ENCODE measurements around the gene RRP15. TPM values are rescaled to one million over a fixed set of nuclear protein-coding genes. Genes with fewer than 3 reads are reported as not detected.
A peak's percentile ranks its signal among the peaks of the same experiment; 100 is the strongest.

RRP15 gene
- total RNA-seq, 1 donor: 7.8 TPM

GRCh38 chr1:218330043-218330623, 45.0 kb downstream of the RRP15 start:
- TF ChIP-seq, protein P1, sequence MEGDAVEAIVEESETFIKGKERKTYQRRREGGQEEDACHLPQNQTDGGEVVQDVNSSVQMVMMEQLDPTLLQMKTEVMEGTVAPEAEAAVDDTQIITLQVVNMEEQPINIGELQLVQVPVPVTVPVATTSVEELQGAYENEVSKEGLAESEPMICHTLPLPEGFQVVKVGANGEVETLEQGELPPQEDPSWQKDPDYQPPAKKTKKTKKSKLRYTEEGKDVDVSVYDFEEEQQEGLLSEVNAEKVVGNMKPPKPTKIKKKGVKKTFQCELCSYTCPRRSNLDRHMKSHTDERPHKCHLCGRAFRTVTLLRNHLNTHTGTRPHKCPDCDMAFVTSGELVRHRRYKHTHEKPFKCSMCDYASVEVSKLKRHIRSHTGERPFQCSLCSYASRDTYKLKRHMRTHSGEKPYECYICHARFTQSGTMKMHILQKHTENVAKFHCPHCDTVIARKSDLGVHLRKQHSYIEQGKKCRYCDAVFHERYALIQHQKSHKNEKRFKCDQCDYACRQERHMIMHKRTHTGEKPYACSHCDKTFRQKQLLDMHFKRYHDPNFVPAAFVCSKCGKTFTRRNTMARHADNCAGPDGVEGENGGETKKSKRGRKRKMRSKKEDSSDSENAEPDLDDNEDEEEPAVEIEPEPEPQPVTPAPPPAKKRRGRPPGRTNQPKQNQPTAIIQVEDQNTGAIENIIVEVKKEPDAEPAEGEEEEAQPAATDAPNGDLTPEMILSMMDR (IDR thresholded peaks at IDR 0.05; ENCODE audit: insufficient read depth, low read depth, low read length): peak; percentile 54
- H3K4me3 ChIP-seq (ENCODE audit: low read depth, low read length): no peak overlapping the region
- DNase-seq (ENCODE audit: low read depth): peak; percentile 55

DNA sequence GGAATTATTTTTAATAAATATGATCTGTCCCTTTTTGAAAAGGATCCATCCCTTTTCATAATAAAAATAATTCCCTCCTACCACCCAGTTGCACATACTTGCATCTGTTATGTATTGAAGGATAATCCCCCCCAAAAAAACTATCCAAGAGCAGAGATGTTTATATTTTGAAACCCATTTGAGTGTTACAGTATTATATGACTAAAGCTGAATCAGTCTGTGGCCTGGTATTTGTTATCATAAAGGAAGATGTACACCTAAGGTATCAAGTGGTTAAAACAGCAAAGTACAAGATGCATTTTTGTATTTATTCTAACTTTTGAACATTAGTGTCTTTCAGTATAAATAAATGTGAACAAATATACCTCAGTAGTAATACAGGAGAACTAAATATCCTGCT, 47.3 kb downstream of the RRP15 start:
- TF ChIP-seq, protein P1 (IDR thresholded peaks at IDR 0.05; ENCODE audit: insufficient read depth, low read depth, low read length): no peak
- H3K4me3 ChIP-seq (ENCODE audit: low read depth, low read length): no peak overlapping the region
- no peak for DNase-seq (ENCODE audit: low read depth)

GRCh38 chr1:218336328-218336727, 51.2 kb downstream of the RRP15 start:
- TF ChIP-seq, protein P1 (IDR thresholded peaks at IDR 0.05; ENCODE audit: insufficient read depth, low read depth, low read length): no peak
- no peak overlapping the region for H3K4me3 ChIP-seq (ENCODE audit: low read depth, low read length)
- DNase-seq (ENCODE audit: low read depth): no peak

DNA sequence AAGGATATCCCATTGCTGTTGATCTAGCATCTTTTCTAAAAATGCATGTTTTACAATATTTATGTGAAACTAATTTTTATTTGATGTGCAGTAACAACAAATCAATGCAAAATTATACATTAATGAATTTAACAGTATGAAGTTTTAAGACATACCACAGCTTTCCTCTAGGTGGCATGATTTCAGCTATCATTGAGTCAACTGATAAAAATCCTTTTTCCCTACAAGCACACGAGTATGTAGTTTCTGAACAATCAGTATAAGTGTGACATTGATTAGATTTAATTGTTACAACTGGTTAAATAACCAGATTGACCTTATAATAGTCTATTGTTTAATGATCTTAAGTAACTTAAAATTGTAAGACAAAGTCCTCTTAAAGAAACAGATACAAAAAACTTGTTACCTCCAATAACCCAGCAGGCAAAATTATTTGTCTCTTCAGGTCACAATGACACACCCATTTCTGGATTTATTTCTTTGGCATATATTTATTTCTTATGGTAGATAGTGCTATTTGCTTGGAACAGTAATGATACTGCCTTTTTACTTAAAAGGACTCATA, 54.3 kb downstream of the RRP15 start:
- DNase-seq (ENCODE audit: low read depth): peak; percentile 60
- H3K4me3 ChIP-seq (ENCODE audit: low read depth, low read length): no peak overlapping the region
- TF ChIP-seq, protein P1 (IDR thresholded peaks at IDR 0.05; ENCODE audit: insufficient read depth, low read depth, low read length): peak; percentile 72

GRCh38 chr1:218341325-218341724, 56.2 kb downstream of the RRP15 start:
- no peak for DNase-seq (ENCODE audit: low read depth)
- TF ChIP-seq, protein P1 (IDR thresholded peaks at IDR 0.05; ENCODE audit: insufficient read depth, low read depth, low read length): no peak
- H3K4me3 ChIP-seq (ENCODE audit: low read depth, low read length): no peak overlapping the region

DNA sequence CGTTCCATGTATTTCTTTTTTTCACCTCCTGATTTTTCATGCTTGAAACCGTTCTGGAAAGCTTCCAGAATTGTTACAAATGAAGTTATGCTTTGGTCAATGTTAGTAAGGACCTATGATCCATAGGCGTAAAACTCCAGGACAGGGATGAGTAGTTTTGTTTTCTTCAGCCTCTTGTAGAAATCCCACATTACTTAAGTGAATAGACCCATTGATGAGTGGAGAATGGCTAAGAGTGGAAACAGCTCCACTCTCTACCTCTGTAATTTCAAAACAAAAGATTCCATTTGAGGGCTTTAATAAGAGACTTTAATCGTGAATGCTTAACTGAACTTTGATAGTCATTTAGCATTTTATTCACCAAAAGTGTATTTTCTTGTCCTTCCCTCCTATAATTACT, 57.0 kb downstream of the RRP15 start:
- TF ChIP-seq, protein P1 (IDR thresholded peaks at IDR 0.05; ENCODE audit: insufficient read depth, low read depth, low read length): no peak
- no peak for DNase-seq (ENCODE audit: low read depth)
- H3K4me3 ChIP-seq (ENCODE audit: low read depth, low read length): no peak overlapping the region
